ENCODE data around the gene PITX3.

GRCh38 chr10:102289356-102289755 is 48.0 kb upstream of the PITX3 start:
- TF ChIP-seq CTCF (IDR thresholded peaks at IDR 0.05): no peak
- TF ChIP-seq POLR2A (IDR thresholded peaks at IDR 0.05): no peak

Measured in Peyer's patch (tissue), 4 donors.